ENCODE data around the gene ATP8A2.

Gene ATP8A2

DNA sequence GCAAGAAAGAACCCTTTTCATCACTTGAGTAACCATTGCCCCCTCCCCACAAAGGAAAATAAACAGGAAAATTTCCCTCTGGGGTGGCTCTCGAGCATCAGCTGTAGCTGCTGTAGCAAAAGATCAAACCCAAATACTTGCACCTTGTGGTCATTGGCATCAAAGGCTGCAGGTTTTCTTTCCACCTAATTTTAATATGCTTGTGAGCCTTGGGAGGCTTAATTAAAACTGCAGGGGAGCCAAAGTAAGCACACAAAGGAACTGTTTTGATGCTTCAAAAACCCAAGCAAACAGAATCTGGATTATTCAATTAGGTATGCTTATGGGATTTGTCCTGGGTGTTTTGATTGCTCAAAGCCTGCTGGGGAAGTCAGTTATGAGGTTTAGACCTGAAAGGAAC, 560.6 kb downstream of the ATP8A2 start:
- no peak for DNase-seq (ENCODE audit: low spot score)
- no peak for TF ChIP-seq CTCF (IDR thresholded peaks at IDR 0.05; ENCODE audit: borderline replicate concordance, control extremely low read depth, extremely low read depth, insufficient read depth, missing control alignments)
- in situ Hi-C loops (cut with MboI; ENCODE audit: low sequenced_read_pairs, unreplicated experiment): no loop called here

DNA sequence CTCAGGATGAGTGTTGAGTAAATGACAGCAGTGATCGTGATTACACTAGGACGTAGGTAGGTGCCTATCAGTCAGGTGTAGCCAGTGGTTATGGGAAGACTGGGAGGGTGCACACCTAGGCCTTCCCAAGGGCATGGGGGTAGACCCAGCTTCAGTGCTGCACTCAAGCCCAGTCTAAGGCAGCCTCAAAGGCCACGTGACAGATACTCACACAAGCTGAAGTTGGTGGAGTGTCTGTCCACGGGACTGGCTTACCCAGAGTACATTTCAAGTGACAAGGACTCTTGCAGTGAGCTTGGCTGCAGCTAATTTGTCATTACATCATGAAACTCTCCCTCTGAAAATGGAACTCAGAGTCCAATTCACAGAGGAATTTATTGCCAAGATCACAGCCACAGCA, 561.7 kb downstream of the ATP8A2 start:
- in situ Hi-C loops (cut with MboI; ENCODE audit: low sequenced_read_pairs, unreplicated experiment): no loop called here
- DNase-seq (ENCODE audit: low spot score): no peak
- no peak for TF ChIP-seq CTCF (IDR thresholded peaks at IDR 0.05; ENCODE audit: borderline replicate concordance, control extremely low read depth, extremely low read depth, insufficient read depth, missing control alignments)

- no peak for TF ChIP-seq CTCF (IDR thresholded peaks at IDR 0.05; ENCODE audit: borderline replicate concordance, control extremely low read depth, extremely low read depth, insufficient read depth, missing control alignments)
- no peak for DNase-seq (ENCODE audit: low spot score)
- in situ Hi-C loops (cut with MboI; ENCODE audit: low sequenced_read_pairs, unreplicated experiment): no loop called here
Observed at GRCh38 chr13:25934127-25934526, 562.4 kb downstream of the ATP8A2 start.

DNA sequence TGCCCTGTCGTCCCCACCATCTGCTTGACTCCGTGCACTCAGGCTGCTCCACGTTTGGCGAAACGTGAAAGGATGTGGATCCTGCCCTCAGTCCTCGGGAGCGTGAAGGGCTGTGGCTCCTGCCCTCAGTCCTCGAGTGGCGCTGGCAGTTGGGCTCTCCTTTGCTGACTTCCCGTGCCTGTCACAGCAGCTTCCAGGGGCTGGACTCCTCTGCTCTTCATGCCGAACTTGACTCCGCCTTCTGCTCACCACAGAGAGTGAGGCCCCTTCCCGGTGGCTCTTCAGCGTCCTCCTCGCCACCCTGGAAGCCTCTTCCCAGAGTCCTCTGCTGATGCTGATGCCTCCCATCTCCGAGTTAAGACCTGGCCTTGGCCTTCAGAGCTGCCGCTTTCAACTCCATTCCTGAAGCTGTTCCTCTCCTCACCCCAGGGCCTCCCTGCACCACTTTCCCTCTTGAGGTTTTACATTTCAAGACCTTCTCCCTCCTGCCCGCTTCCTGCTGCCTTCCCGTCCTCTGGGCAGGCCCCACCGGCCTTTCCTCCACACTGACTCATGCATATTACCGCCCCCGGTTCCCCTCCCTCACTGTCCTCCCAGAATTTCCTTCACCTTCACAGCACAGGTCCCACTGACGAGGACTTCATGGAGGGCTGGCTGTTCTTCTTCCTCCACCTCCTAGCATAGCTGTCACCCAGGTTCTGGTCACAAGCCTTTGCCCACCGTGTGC, 568.4 kb downstream of the ATP8A2 start:
- DNase-seq (ENCODE audit: low spot score): no peak
- no peak for TF ChIP-seq CTCF (IDR thresholded peaks at IDR 0.05; ENCODE audit: borderline replicate concordance, control extremely low read depth, extremely low read depth, insufficient read depth, missing control alignments)
- in situ Hi-C loops (cut with MboI; ENCODE audit: low sequenced_read_pairs, unreplicated experiment): no loop called here

GRCh38 chr13:25943081-25943480, 571.3 kb downstream of the ATP8A2 start:
- no peak for TF ChIP-seq CTCF (IDR thresholded peaks at IDR 0.05; ENCODE audit: borderline replicate concordance, control extremely low read depth, extremely low read depth, insufficient read depth, missing control alignments)
- DNase-seq (ENCODE audit: low spot score): no peak
- in situ Hi-C loops (cut with MboI; ENCODE audit: low sequenced_read_pairs, unreplicated experiment): no loop called here

GRCh38 chr13:25943658-25944057, 571.9 kb downstream of the ATP8A2 start:
- no peak for DNase-seq (ENCODE audit: low spot score)
- TF ChIP-seq CTCF (IDR thresholded peaks at IDR 0.05; ENCODE audit: borderline replicate concordance, control extremely low read depth, extremely low read depth, insufficient read depth, missing control alignments): no peak
- in situ Hi-C loops (cut with MboI; ENCODE audit: low sequenced_read_pairs, unreplicated experiment): no loop called here
